ENCODE results near the gene DSN1. TPM values are rescaled to one million over a fixed set of nuclear protein-coding genes. Genes with fewer than 3 reads are reported as not detected.

The DSN1 gene
- total RNA-seq = 10 to 100 TPM; 36.0 to 42.7 TPM

GRCh38 chr20:36773597-36774390 is at the start of gene DSN1:
DSN1 (minus strand) TSS chr20:36773763; CDS start chr20:36771458, 2,305 bp downstream.
- H3K27ac Mint-ChIP-seq = peak within 1 kb of the TSS; percentile 95
- peaks cover 37% of the 10 kb centered on the region for H3K4me1 Mint-ChIP-seq
- no peaks in the 10 kb centered on the region for H3K27me3 Mint-ChIP-seq
- peak; percentile 99 for DNase-seq
- peak within 1 kb of the TSS; percentile 86 for H3K4me3 Mint-ChIP-seq
- no peaks in the 10 kb centered on the region for H3K9me3 Mint-ChIP-seq (ENCODE audit: low read depth)
- peaks cover 13% of the 10 kb centered on the region for H3K36me3 Mint-ChIP-seq
- ATAC-seq = peak; percentile 94
- CTCF ChIA-PET = interaction anchor here (0.6 to 2.7 kb wide), 37 partner anchors 9 to 322 kb away, joined by 3 to 12 read pairs (median 4); partner anchors contain the start of genes RAB5IF and RBL1

- Mint-ChIP-seq H3K9me3 (ENCODE audit: low read depth) (no peaks in the 10 kb centered on the region), H3K27me3 (no peaks in the 10 kb centered on the region), H3K36me3 (no peaks in the 10 kb centered on the region), H3K4me3 (no peak overlapping the region), H3K27ac (no peak overlapping the region), H3K4me1 (peaks cover 13% of the 10 kb centered on the region)
- CTCF ChIA-PET = interaction anchor here (2.7 kb wide), 1 partner anchor 15 kb away, joined by 11 read pairs; no protein-coding TSS in a partner anchor
- ATAC-seq (no peak), DNase-seq (no peak)
Observed at GRCh38 chr20:36823121-36823520, 49.6 kb upstream of the DSN1 start.

- H3K36me3 Mint-ChIP-seq = no peaks in the 10 kb centered on the region
- peaks cover 3% of the 10 kb centered on the region for H3K4me1 Mint-ChIP-seq
- H3K27ac Mint-ChIP-seq = no peak overlapping the region
- H3K9me3 Mint-ChIP-seq (ENCODE audit: low read depth) = no peaks in the 10 kb centered on the region
- CTCF ChIA-PET = interaction anchor here (2.7 kb wide), 1 partner anchor 14 kb away, joined by 11 read pairs; no protein-coding TSS in a partner anchor
- no peaks in the 10 kb centered on the region for H3K27me3 Mint-ChIP-seq
- DNase-seq (no peak), ATAC-seq (no peak)
- H3K4me3 Mint-ChIP-seq = no peak overlapping the region
Observed at GRCh38 chr20:36821964-36822437, 48.4 kb upstream of the DSN1 start.

- Mint-ChIP-seq H3K9me3 (ENCODE audit: low read depth) (no peaks in the 10 kb centered on the region), H3K36me3 (no peaks in the 10 kb centered on the region), H3K4me1 (peaks cover 4% of the 10 kb centered on the region), H3K4me3 (no peak overlapping the region), H3K27me3 (no peaks in the 10 kb centered on the region), H3K27ac (no peak overlapping the region)
- CTCF ChIA-PET = interaction anchor here (2.7 kb wide), 1 partner anchor 13 kb away, joined by 11 read pairs; no protein-coding TSS in a partner anchor
- ATAC-seq (no peak), DNase-seq (no peak)
Observed at GRCh38 chr20:36820928-36821327, 47.4 kb upstream of the DSN1 start.

GRCh38 chr20:36820073-36820472 is 46.5 kb upstream of the DSN1 start:
- Mint-ChIP-seq H3K36me3 (no peaks in the 10 kb centered on the region), H3K4me3 (no peak overlapping the region), H3K27me3 (no peaks in the 10 kb centered on the region), H3K9me3 (ENCODE audit: low read depth) (no peaks in the 10 kb centered on the region), H3K27ac (no peak overlapping the region), H3K4me1 (peaks cover 4% of the 10 kb centered on the region)
- CTCF ChIA-PET = interaction anchor here (2.2 kb wide), 1 partner anchor 11 kb away, joined by 16 read pairs; no protein-coding TSS in a partner anchor
- DNase-seq = no peak
- no peak for ATAC-seq

GRCh38 chr20:36819659-36820058 is 46.1 kb upstream of the DSN1 start:
- no peak for DNase-seq
- ATAC-seq = no peak
- no peak overlapping the region for H3K27ac Mint-ChIP-seq
- CTCF ChIA-PET = interaction anchor here (2.2 kb wide), 1 partner anchor 11 kb away, joined by 16 read pairs; no protein-coding TSS in a partner anchor
- H3K27me3 Mint-ChIP-seq = no peaks in the 10 kb centered on the region
- H3K36me3 Mint-ChIP-seq = no peaks in the 10 kb centered on the region
- peaks cover 4% of the 10 kb centered on the region for H3K4me1 Mint-ChIP-seq
- H3K4me3 Mint-ChIP-seq = no peak overlapping the region
- no peaks in the 10 kb centered on the region for H3K9me3 Mint-ChIP-seq (ENCODE audit: low read depth)

GRCh38 chr20:36818861-36819260 is 45.3 kb upstream of the DSN1 start:
- H3K4me1 Mint-ChIP-seq = peaks cover 4% of the 10 kb centered on the region
- H3K9me3 Mint-ChIP-seq (ENCODE audit: low read depth) = no peaks in the 10 kb centered on the region
- ATAC-seq = no peak
- DNase-seq = no peak
- CTCF ChIA-PET = interaction anchor here (1.0 to 2.2 kb wide), 2 partner anchors 10 to 281 kb away, joined by 3 to 16 read pairs; no protein-coding TSS in a partner anchor
- H3K4me3 Mint-ChIP-seq = no peak overlapping the region
- no peaks in the 10 kb centered on the region for H3K27me3 Mint-ChIP-seq
- H3K36me3 Mint-ChIP-seq = no peaks in the 10 kb centered on the region
- no peak overlapping the region for H3K27ac Mint-ChIP-seq

- Mint-ChIP-seq H3K36me3 (no peaks in the 10 kb centered on the region), H3K4me3 (no peak overlapping the region), H3K27me3 (no peaks in the 10 kb centered on the region), H3K27ac (no peak overlapping the region), H3K9me3 (ENCODE audit: low read depth) (no peaks in the 10 kb centered on the region), H3K4me1 (peaks cover 4% of the 10 kb centered on the region)
- ATAC-seq (no peak), DNase-seq (no peak)
- CTCF ChIA-PET = interaction anchor here (1.0 to 2.2 kb wide), 4 partner anchors 9 to 281 kb away, joined by 3 to 16 read pairs (median 6); no protein-coding TSS in a partner anchor
Observed at GRCh38 chr20:36818185-36818584, 44.6 kb upstream of the DSN1 start.

- ATAC-seq = no peak
- Mint-ChIP-seq H3K4me3 (no peak overlapping the region), H3K36me3 (no peaks in the 10 kb centered on the region), H3K4me1 (peaks cover 4% of the 10 kb centered on the region), H3K9me3 (ENCODE audit: low read depth) (no peaks in the 10 kb centered on the region), H3K27ac (no peak overlapping the region), H3K27me3 (no peaks in the 10 kb centered on the region)
- CTCF ChIA-PET = interaction anchor here (1.1 to 2.1 kb wide), 2 partner anchors 9 to 19 kb away, joined by 4 to 8 read pairs; no protein-coding TSS in a partner anchor
- DNase-seq = no peak
Observed at GRCh38 chr20:36817496-36817895, 43.9 kb upstream of the DSN1 start.

GRCh38 chr20:36815454-36816091 is 42.0 kb upstream of the DSN1 start:
- no peak overlapping the region for H3K27ac Mint-ChIP-seq
- H3K9me3 Mint-ChIP-seq (ENCODE audit: low read depth) = no peaks in the 10 kb centered on the region
- ATAC-seq = no peak
- no peak overlapping the region for H3K4me3 Mint-ChIP-seq
- CTCF ChIA-PET = interaction anchor here (0.6 to 2.4 kb wide), 3 partner anchors 13 to 48 kb away, joined by 3 to 8 read pairs (median 3); partner anchors contain the start of gene DSN1
- no peaks in the 10 kb centered on the region for H3K27me3 Mint-ChIP-seq
- H3K4me1 Mint-ChIP-seq = peaks cover 6% of the 10 kb centered on the region
- no peaks in the 10 kb centered on the region for H3K36me3 Mint-ChIP-seq
- DNase-seq = no peak

GRCh38 chr20:36812594-36813463 is 39.3 kb upstream of the DSN1 start:
- DNase-seq (no peak), ATAC-seq (no peak)
- H3K27ac Mint-ChIP-seq = no peak overlapping the region
- H3K9me3 Mint-ChIP-seq (ENCODE audit: low read depth) = no peaks in the 10 kb centered on the region
- no peaks in the 10 kb centered on the region for H3K36me3 Mint-ChIP-seq
- CTCF ChIA-PET = interaction anchor here (2.4 kb wide), 1 partner anchor 50 kb away, joined by 8 read pairs; a partner anchor contains a TSS
- H3K27me3 Mint-ChIP-seq = no peaks in the 10 kb centered on the region
- no peak overlapping the region for H3K4me3 Mint-ChIP-seq
- H3K4me1 Mint-ChIP-seq = peaks cover 7% of the 10 kb centered on the region

- DNase-seq = peak; percentile 81
- Mint-ChIP-seq H3K4me3 (no peak overlapping the region), H3K27ac (no peak overlapping the region), H3K36me3 (no peaks in the 10 kb centered on the region), H3K4me1 (peaks cover 4% of the 10 kb centered on the region), H3K9me3 (ENCODE audit: low read depth) (no peaks in the 10 kb centered on the region), H3K27me3 (no peaks in the 10 kb centered on the region)
- CTCF ChIA-PET = interaction anchor here (0.6 to 2.7 kb wide), 63 partner anchors 8 to 345 kb away, joined by 3 to 23 read pairs (median 6); partner anchors contain the start of genes DSN1, NDRG3 and SLA2
- peak; percentile 84 for ATAC-seq
Observed at GRCh38 chr20:36808317-36809257, 35.0 kb upstream of the DSN1 start.
